ENCODE data around the gene FGGY. TPM values are rescaled to one million over a fixed set of nuclear protein-coding genes. Genes with fewer than 3 reads are reported as not detected.
"Not testable (repeated sequence)": the region's sequence is repeated elsewhere in the genome, so short reads cannot be mapped to it uniquely, and the experiment has no call there.

The FGGY gene
- total and polyA plus RNA-seq, 2 donors (not counting 1 experiment from before 2014, with no cell fraction given), result 6.1 to 38.5 TPM

GRCh38 chr1:59492500-59492899 lies 195.6 kb downstream of the FGGY start:
- no peak overlapping the region for H3K4me2 ChIP-seq (replicated peaks; ENCODE audit: low read depth, low read length, poor library complexity, severe bottlenecking)
- no peak overlapping the region for H3K4me3 Mint-ChIP-seq
- no peaks in the 10 kb centered on the region for H3K27me3 Mint-ChIP-seq
- ChIA-PET POLR2A (interaction anchor here (0.6 kb wide), 1 partner anchor 25 kb away, joined by 5 read pairs; no protein-coding TSS in a partner anchor), CTCF (no interaction called here)
- DNase-seq, result no peak
- H3K4me3 ChIP-seq (ENCODE audit: control extremely low read depth in 1 of 5, extremely low read depth in 1 of 5, insufficient read depth in 1 of 5, low read depth in 2 of 5, low read length in 4 of 5), result no peak overlapping the region
- H3K9me3 ChIP-seq (ENCODE audit: control extremely low read depth in 1 of 3, control insufficient read depth in 2 of 3, insufficient read depth in 1 of 3, low read length in 2 of 3), result no peaks in the 10 kb centered on the region
- no peak for ATAC-seq (ENCODE audit: low read depth)
- H3K79me2 ChIP-seq (ENCODE audit: control insufficient read depth, insufficient read depth, low read length), result no peaks in the 10 kb centered on the region
- intact Hi-C loops (cut with micrococcal nuclease), result no loop called here
- H3K27ac Mint-ChIP-seq, result no peak overlapping the region
- H3K9ac ChIP-seq (ENCODE audit: low read length), result no peak overlapping the region
- H3K9me3 Mint-ChIP-seq (ENCODE audit: insufficient read depth), result peaks cover 3% of the 10 kb centered on the region
- no peak overlapping the region for H3K27ac ChIP-seq (ENCODE audit: low read length in 2 of 2)
- no peaks in the 10 kb centered on the region for H3K27me3 ChIP-seq (replicated peaks in 1 of 4; ENCODE audit: control extremely low read depth in 1 of 4, control insufficient read depth in 3 of 4, insufficient read depth in 4 of 4, low read length in 3 of 4)
- no peaks in the 10 kb centered on the region for H3K36me3 ChIP-seq (replicated peaks in 1 of 2; ENCODE audit: control extremely low read depth in 1 of 2, control insufficient read depth in 1 of 2, extremely low read depth in 1 of 2, insufficient read depth in 2 of 2, low read length in 1 of 2)
- no peaks in the 10 kb centered on the region for H3K4me1 ChIP-seq (ENCODE audit: control insufficient read depth in 2 of 2, insufficient read depth in 2 of 2, low read length in 2 of 2)
- TF ChIP-seq CTCF (IDR thresholded peaks at IDR 0.05) (no peak), EZH2 (IDR thresholded peaks at IDR 0.05; ENCODE audit: borderline replicate concordance, insufficient read depth, low read depth, low read length, poor library complexity, severe bottlenecking) (no peak)
- H2AFZ ChIP-seq (ENCODE audit: insufficient read depth, low read depth, low read length, poor library complexity, severe bottlenecking), result no peak overlapping the region
- no peaks in the 10 kb centered on the region for H4K20me1 ChIP-seq (ENCODE audit: control insufficient read depth, insufficient read depth, low read length, poor library complexity, severe bottlenecking)
- 89% methylated on average over 1 of the region's 1 CpG for WGBS (ENCODE audit: insufficient coverage)
- H3K4me1 Mint-ChIP-seq, result no peaks in the 10 kb centered on the region

GRCh38 chr1:59494145-59494833 lies 197.4 kb downstream of the FGGY start:
- Histone ChIP-seq H3K9ac (ENCODE audit: low read length) (no peak overlapping the region), H3K4me3 (ENCODE audit: control extremely low read depth in 1 of 5, extremely low read depth in 1 of 5, insufficient read depth in 1 of 5, low read depth in 2 of 5, low read length in 4 of 5) (no peak overlapping the region), H3K27me3 (replicated peaks in 1 of 4; ENCODE audit: control extremely low read depth in 1 of 4, control insufficient read depth in 3 of 4, insufficient read depth in 4 of 4, low read length in 3 of 4) (no peaks in the 10 kb centered on the region), H3K4me1 (ENCODE audit: control insufficient read depth in 2 of 2, insufficient read depth in 2 of 2, low read length in 2 of 2) (no peaks in the 10 kb centered on the region), H3K4me2 (replicated peaks; ENCODE audit: low read depth, low read length, poor library complexity, severe bottlenecking) (no peak overlapping the region), H2AFZ (ENCODE audit: insufficient read depth, low read depth, low read length, poor library complexity, severe bottlenecking) (no peak overlapping the region), H3K27ac (ENCODE audit: low read length in 2 of 2) (no peak overlapping the region), H4K20me1 (ENCODE audit: control insufficient read depth, insufficient read depth, low read length, poor library complexity, severe bottlenecking) (no peaks in the 10 kb centered on the region), H3K79me2 (ENCODE audit: control insufficient read depth, insufficient read depth, low read length) (no peaks in the 10 kb centered on the region), H3K9me3 (ENCODE audit: control extremely low read depth in 1 of 3, control insufficient read depth in 2 of 3, insufficient read depth in 1 of 3, low read length in 2 of 3) (no peaks in the 10 kb centered on the region), H3K36me3 (replicated peaks in 1 of 2; ENCODE audit: control extremely low read depth in 1 of 2, control insufficient read depth in 1 of 2, extremely low read depth in 1 of 2, insufficient read depth in 2 of 2, low read length in 1 of 2) (no peaks in the 10 kb centered on the region)
- Mint-ChIP-seq H3K27me3 (no peaks in the 10 kb centered on the region), H3K4me1 (no peaks in the 10 kb centered on the region), H3K27ac (no peak overlapping the region), H3K4me3 (no peak overlapping the region), H3K9me3 (ENCODE audit: insufficient read depth) (peaks cover 3% of the 10 kb centered on the region)
- CTCF ChIA-PET, result no interaction called here
- ATAC-seq (ENCODE audit: low read depth), result no peak
- POLR2A ChIA-PET, result no interaction called here
- no peak for TF ChIP-seq CTCF (IDR thresholded peaks at IDR 0.05)
- no peak for TF ChIP-seq EZH2 (IDR thresholded peaks at IDR 0.05; ENCODE audit: borderline replicate concordance, insufficient read depth, low read depth, low read length, poor library complexity, severe bottlenecking)
- intact Hi-C loops (cut with micrococcal nuclease), result no loop called here
- no peak for DNase-seq

- H3K4me1 Mint-ChIP-seq; H3K27me3 Mint-ChIP-seq; H3K4me1 ChIP-seq (ENCODE audit: control insufficient read depth in 2 of 2, insufficient read depth in 2 of 2, low read length in 2 of 2); CTCF ChIA-PET; H3K9ac ChIP-seq (ENCODE audit: low read length); H2AFZ ChIP-seq (ENCODE audit: insufficient read depth, low read depth, low read length, poor library complexity, severe bottlenecking); H3K36me3 ChIP-seq (replicated peaks in 1 of 2; ENCODE audit: control extremely low read depth in 1 of 2, control insufficient read depth in 1 of 2, extremely low read depth in 1 of 2, insufficient read depth in 2 of 2, low read length in 1 of 2); H3K9me3 Mint-ChIP-seq (ENCODE audit: insufficient read depth); DNase-seq; H3K27ac Mint-ChIP-seq; H3K79me2 ChIP-seq (ENCODE audit: control insufficient read depth, insufficient read depth, low read length); H3K9me3 ChIP-seq (ENCODE audit: control extremely low read depth in 1 of 3, control insufficient read depth in 2 of 3, insufficient read depth in 1 of 3, low read length in 2 of 3); ATAC-seq (ENCODE audit: low read depth); POLR2A ChIA-PET; H4K20me1 ChIP-seq (ENCODE audit: control insufficient read depth, insufficient read depth, low read length, poor library complexity, severe bottlenecking); H3K4me3 ChIP-seq (ENCODE audit: control extremely low read depth in 1 of 5, extremely low read depth in 1 of 5, insufficient read depth in 1 of 5, low read depth in 2 of 5, low read length in 4 of 5); H3K27me3 ChIP-seq (replicated peaks in 1 of 4; ENCODE audit: control extremely low read depth in 1 of 4, control insufficient read depth in 3 of 4, insufficient read depth in 4 of 4, low read length in 3 of 4); H3K4me3 Mint-ChIP-seq; H3K27ac ChIP-seq (ENCODE audit: low read length in 2 of 2); H3K4me2 ChIP-seq (replicated peaks; ENCODE audit: low read depth, low read length, poor library complexity, severe bottlenecking); intact Hi-C loops (cut with micrococcal nuclease): not testable (repeated sequence)
- WGBS (ENCODE audit: insufficient coverage), result no CpG with 5 or more reads among the region's 2 CpGs
Observed at GRCh38 chr1:59496156-59496555, 199.3 kb downstream of the FGGY start.
